ENCODE measurements around the gene IL1RAPL2. TPM values are rescaled to one million over a fixed set of nuclear protein-coding genes. Genes with fewer than 3 reads are reported as not detected.

Gene IL1RAPL2
- total RNA-seq, 1 experiment from 2014 or later: not detected

DNA sequence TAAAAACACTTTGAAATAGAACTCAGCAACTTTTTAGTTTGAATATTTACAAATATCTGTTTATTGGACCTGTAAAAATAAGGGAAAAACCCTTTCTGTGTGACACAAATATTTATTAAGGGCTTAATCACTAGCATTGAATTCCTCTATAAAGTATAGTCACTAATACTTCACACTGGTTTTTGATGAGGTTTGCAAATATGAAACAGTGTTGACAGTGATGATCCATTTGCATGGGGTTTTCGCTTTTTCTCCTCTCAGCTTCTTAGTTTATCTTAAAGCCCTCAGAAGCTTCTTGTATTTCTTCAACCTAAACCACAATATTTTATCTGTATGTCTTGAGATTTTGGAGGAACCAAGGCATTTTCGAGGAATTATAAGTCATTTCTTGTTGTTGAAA is 751.1 kb downstream of the IL1RAPL2 start:
- no peak for DNase-seq (ENCODE audit: low read depth, low spot score)
- H3K4me1 ChIP-seq (ENCODE audit: control insufficient read depth, insufficient read depth, low read length): no peaks in the 10 kb centered on the region
- CTCF ChIA-PET: no interaction called here
- H3K4me3 ChIP-seq (ENCODE audit: low read depth in 2 of 2, low read length in 2 of 2): no peak overlapping the region
- in situ Hi-C loops (cut with HindIII; ENCODE audit: low pct_unique_long_range_greater_than_20kb, low sequenced_read_pairs) (no loop called here), intact Hi-C loops (cut with micrococcal nuclease; ENCODE audit: unreplicated experiment) (no loop called here)
- H3K9me3 ChIP-seq (ENCODE audit: control insufficient read depth, insufficient read depth, low read depth, low read length): no peaks in the 10 kb centered on the region
- H3K27me3 ChIP-seq (ENCODE audit: control insufficient read depth, insufficient read depth, low read length): no peaks in the 10 kb centered on the region
- no peak overlapping the region for H3K27ac ChIP-seq (ENCODE audit: low read length)
- no peaks in the 10 kb centered on the region for H3K36me3 ChIP-seq (ENCODE audit: control insufficient read depth, insufficient read depth, low read length)
- ATAC-seq: no peak
- BruUV-seq (replicated peaks): no TSS peak
- TF ChIP-seq SIN3A (IDR thresholded peaks at IDR 0.05; ENCODE audit: borderline replicate concordance, insufficient read depth, low read depth, low read length): no peak
- POLR2A ChIA-PET: no interaction called here

GRCh38 chrX:105323928-105324327 is 757.9 kb downstream of the IL1RAPL2 start:
- no peaks in the 10 kb centered on the region for H3K36me3 ChIP-seq (ENCODE audit: control insufficient read depth, insufficient read depth, low read length)
- CTCF ChIA-PET: no interaction called here
- H3K4me1 ChIP-seq (ENCODE audit: control insufficient read depth, insufficient read depth, low read length): no peaks in the 10 kb centered on the region
- ATAC-seq: no peak
- TF ChIP-seq POLR2AphosphoS5 (IDR thresholded peaks at IDR 0.05; ENCODE audit: low read depth, low read length) (no peak), SIN3A (IDR thresholded peaks at IDR 0.05; ENCODE audit: borderline replicate concordance, insufficient read depth, low read depth, low read length) (no peak), TCF7L2 (IDR thresholded peaks at IDR 0.05; ENCODE audit: low read depth, low read length) (no peak)
- TF ChIP-seq, protein P1, sequence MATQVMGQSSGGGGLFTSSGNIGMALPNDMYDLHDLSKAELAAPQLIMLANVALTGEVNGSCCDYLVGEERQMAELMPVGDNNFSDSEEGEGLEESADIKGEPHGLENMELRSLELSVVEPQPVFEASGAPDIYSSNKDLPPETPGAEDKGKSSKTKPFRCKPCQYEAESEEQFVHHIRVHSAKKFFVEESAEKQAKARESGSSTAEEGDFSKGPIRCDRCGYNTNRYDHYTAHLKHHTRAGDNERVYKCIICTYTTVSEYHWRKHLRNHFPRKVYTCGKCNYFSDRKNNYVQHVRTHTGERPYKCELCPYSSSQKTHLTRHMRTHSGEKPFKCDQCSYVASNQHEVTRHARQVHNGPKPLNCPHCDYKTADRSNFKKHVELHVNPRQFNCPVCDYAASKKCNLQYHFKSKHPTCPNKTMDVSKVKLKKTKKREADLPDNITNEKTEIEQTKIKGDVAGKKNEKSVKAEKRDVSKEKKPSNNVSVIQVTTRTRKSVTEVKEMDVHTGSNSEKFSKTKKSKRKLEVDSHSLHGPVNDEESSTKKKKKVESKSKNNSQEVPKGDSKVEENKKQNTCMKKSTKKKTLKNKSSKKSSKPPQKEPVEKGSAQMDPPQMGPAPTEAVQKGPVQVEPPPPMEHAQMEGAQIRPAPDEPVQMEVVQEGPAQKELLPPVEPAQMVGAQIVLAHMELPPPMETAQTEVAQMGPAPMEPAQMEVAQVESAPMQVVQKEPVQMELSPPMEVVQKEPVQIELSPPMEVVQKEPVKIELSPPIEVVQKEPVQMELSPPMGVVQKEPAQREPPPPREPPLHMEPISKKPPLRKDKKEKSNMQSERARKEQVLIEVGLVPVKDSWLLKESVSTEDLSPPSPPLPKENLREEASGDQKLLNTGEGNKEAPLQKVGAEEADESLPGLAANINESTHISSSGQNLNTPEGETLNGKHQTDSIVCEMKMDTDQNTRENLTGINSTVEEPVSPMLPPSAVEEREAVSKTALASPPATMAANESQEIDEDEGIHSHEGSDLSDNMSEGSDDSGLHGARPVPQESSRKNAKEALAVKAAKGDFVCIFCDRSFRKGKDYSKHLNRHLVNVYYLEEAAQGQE (IDR thresholded peaks at IDR 0.05; ENCODE audit: insufficient read depth in 1 of 2, low read depth in 2 of 2, low read length in 1 of 2): no peak
- TF ChIP-seq, protein P2, sequence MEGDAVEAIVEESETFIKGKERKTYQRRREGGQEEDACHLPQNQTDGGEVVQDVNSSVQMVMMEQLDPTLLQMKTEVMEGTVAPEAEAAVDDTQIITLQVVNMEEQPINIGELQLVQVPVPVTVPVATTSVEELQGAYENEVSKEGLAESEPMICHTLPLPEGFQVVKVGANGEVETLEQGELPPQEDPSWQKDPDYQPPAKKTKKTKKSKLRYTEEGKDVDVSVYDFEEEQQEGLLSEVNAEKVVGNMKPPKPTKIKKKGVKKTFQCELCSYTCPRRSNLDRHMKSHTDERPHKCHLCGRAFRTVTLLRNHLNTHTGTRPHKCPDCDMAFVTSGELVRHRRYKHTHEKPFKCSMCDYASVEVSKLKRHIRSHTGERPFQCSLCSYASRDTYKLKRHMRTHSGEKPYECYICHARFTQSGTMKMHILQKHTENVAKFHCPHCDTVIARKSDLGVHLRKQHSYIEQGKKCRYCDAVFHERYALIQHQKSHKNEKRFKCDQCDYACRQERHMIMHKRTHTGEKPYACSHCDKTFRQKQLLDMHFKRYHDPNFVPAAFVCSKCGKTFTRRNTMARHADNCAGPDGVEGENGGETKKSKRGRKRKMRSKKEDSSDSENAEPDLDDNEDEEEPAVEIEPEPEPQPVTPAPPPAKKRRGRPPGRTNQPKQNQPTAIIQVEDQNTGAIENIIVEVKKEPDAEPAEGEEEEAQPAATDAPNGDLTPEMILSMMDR (IDR thresholded peaks at IDR 0.05): no peak
- DNase-seq (ENCODE audit: low read depth, low spot score): no peak
- in situ Hi-C loops (cut with HindIII; ENCODE audit: low pct_unique_long_range_greater_than_20kb, low sequenced_read_pairs) (no loop called here), intact Hi-C loops (cut with micrococcal nuclease; ENCODE audit: unreplicated experiment) (no loop called here)
- H3K27ac ChIP-seq (ENCODE audit: low read length): no peak overlapping the region
- H3K4me3 ChIP-seq (ENCODE audit: low read depth in 2 of 2, low read length in 2 of 2): no peak overlapping the region
- no TSS peak for BruUV-seq (replicated peaks)
- no peaks in the 10 kb centered on the region for H3K9me3 ChIP-seq (ENCODE audit: control insufficient read depth, insufficient read depth, low read depth, low read length)
- POLR2A ChIA-PET: no interaction called here
- H3K27me3 ChIP-seq (ENCODE audit: control insufficient read depth, insufficient read depth, low read length): no peaks in the 10 kb centered on the region

DNA sequence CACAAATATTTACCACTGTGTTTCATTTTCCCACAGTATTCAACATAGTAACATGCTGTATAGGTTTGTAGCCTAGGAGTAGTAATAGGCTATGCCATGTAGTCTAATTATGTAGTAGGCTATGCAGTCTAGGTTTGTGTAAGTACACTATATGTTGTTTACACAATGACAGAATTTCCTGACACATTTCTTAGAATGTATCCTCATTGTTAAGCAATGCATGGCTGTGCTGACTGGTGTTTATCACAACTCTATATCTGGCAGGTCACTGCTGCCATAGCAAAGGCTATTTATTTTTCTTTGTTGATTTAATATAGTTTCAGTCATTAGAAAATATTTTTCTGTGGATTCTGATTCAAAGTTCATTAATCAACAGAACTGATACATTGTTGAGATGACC is 762.8 kb downstream of the IL1RAPL2 start:
- Histone ChIP-seq H3K27me3 (ENCODE audit: control insufficient read depth, insufficient read depth, low read length) (no peaks in the 10 kb centered on the region), H3K27ac (ENCODE audit: low read length) (no peak overlapping the region), H3K4me3 (ENCODE audit: low read depth in 2 of 2, low read length in 2 of 2) (no peak overlapping the region), H3K9me3 (ENCODE audit: control insufficient read depth, insufficient read depth, low read depth, low read length) (no peaks in the 10 kb centered on the region), H3K4me1 (ENCODE audit: control insufficient read depth, insufficient read depth, low read length) (no peaks in the 10 kb centered on the region), H3K36me3 (ENCODE audit: control insufficient read depth, insufficient read depth, low read length) (no peaks in the 10 kb centered on the region)
- ChIA-PET CTCF (no interaction called here), POLR2A (no interaction called here)
- in situ Hi-C loops (cut with HindIII; ENCODE audit: low pct_unique_long_range_greater_than_20kb, low sequenced_read_pairs): no loop called here
- TF ChIP-seq POLR2AphosphoS5 (IDR thresholded peaks at IDR 0.05; ENCODE audit: low read depth, low read length) (no peak), SIN3A (IDR thresholded peaks at IDR 0.05; ENCODE audit: borderline replicate concordance, insufficient read depth, low read depth, low read length) (no peak), TCF7L2 (IDR thresholded peaks at IDR 0.05; ENCODE audit: low read depth, low read length) (no peak)
- TF ChIP-seq, protein P1 (IDR thresholded peaks at IDR 0.05; ENCODE audit: insufficient read depth in 1 of 2, low read depth in 2 of 2, low read length in 1 of 2): no peak
- TF ChIP-seq, protein P2 (IDR thresholded peaks at IDR 0.05): no peak
- intact Hi-C loops (cut with micrococcal nuclease; ENCODE audit: unreplicated experiment): no loop called here
- no peak for DNase-seq (ENCODE audit: low read depth, low spot score)
- no TSS peak for BruUV-seq (replicated peaks)
- ATAC-seq: no peak
